ENCODE results near the gene CLDN8. TPM values are rescaled to one million over a fixed set of nuclear protein-coding genes. Genes with fewer than 3 reads are reported as not detected.

Gene CLDN8
- total RNA-seq: not detected
- not detected for polyA plus RNA-seq

DNA sequence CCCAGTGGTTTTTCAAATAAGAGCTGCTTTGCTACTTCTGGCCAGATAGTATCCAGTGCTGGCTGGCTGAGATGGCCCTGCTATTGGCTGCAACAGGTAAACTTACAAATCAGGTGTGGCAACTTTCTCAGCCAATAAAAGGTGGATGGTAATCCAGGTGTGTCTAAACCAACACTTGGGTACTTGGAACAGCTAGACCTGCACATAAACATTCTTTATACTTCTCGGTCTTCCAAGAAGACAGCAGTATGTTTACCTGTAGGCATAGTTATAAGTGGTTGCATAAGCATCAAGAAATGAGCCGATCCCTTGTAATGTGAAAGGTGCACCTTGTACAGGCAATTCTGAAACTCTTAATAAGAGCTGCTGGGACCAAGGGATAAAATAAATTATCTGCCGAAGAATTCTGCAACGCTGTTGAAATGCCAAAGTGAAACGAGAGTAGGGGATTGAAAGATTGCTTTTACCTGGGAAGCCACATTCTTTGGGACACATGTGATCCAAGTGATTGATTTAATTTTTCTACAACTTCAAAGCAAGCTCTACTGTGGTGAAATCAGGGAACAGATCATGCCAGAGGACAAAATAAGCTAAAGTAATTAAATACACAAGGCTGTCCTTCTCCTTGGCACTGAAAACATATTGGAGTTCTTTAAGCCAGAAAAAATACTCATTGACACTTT is at the start of gene CLDN8:
Gene CLDN8, minus strand, starts transcription at position 57 of the 683 bp plus-strand sequence. CDS start 172 bp downstream, outside the sequence.
- intact Hi-C loops (cut with micrococcal nuclease): no loop called here
- H3K9me3 Mint-ChIP-seq: peaks cover 0 to 3% (median 0%) of the 10 kb centered on the region in 8 donors
- CTCF ChIA-PET (ENCODE audit: partially characterized antibody): no interaction called here

DNA sequence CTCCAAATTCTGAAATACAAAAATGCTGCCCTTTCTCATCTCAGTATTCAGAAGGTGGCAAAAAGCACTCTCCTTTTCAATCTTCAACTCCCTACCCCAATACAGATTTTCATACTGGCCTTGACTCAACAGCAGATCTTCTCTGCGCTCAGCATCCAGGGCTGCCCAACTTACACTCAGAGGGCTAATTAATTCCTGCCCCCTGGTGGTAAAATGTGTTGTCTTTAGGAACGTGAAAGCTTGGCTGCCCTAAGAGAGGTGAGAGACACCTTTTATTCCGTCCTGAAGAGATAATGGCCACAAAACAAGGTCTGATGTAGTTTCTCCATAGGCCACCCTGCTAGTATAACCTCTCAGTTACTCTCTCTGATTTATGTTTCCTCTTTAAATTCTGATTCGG is 41.9 kb upstream of the CLDN8 start:
- Mint-ChIP-seq H3K27me3 (no peaks in the 10 kb centered on the region), H3K4me1 (no peaks in the 10 kb centered on the region), H3K27ac (no peak overlapping the region), H3K36me3 (no peaks in the 10 kb centered on the region), H3K4me3 (no peak overlapping the region), H3K9me3 (peaks cover 0 to 2% (median 0%) of the 10 kb centered on the region in 8 donors)
- Histone ChIP-seq H3K27ac (ENCODE audit: low read depth, low read length) (no peak overlapping the region), H3K9me3 (ENCODE audit: control insufficient read depth in 1 of 2, low read length in 2 of 2) (no peaks in the 10 kb centered on the region), H3K27me3 (ENCODE audit: insufficient read depth, low read length) (no peaks in the 10 kb centered on the region), H3K36me3 (ENCODE audit: insufficient read depth, low read length) (no peaks in the 10 kb centered on the region), H3K4me3 (ENCODE audit: low read length in 2 of 2) (no peak overlapping the region), H3K4me1 (ENCODE audit: insufficient read depth, low read length) (no peaks in the 10 kb centered on the region)
- DNase-seq: no peak
- intact Hi-C loops (cut with micrococcal nuclease): no loop called here
- CTCF ChIA-PET (ENCODE audit: partially characterized antibody): interaction anchor here (0.7 kb wide), 1 partner anchor 686 kb away, joined by 3 read pairs; no protein-coding TSS in a partner anchor
- POLR2A ChIA-PET (ENCODE audit: partially characterized antibody): no interaction called here

More for the DNA sequence above, at the start of gene CLDN8:
- no peaks in the 10 kb centered on the region for H3K36me3 Mint-ChIP-seq
- no peaks in the 10 kb centered on the region for H3K4me1 Mint-ChIP-seq
- Histone ChIP-seq H3K27me3 (ENCODE audit: insufficient read depth, low read length) (no peaks in the 10 kb centered on the region), H3K4me3 (ENCODE audit: low read length in 2 of 2) (no peak within 1 kb of the TSS), H3K4me1 (ENCODE audit: insufficient read depth, low read length) (no peaks in the 10 kb centered on the region), H3K36me3 (ENCODE audit: insufficient read depth, low read length) (no peaks in the 10 kb centered on the region), H3K27ac (ENCODE audit: low read depth, low read length) (no peak within 1 kb of the TSS), H3K9me3 (ENCODE audit: control insufficient read depth in 1 of 2, low read length in 2 of 2) (no peaks in the 10 kb centered on the region)
- H3K27me3 Mint-ChIP-seq: peaks cover 0 to 2% of the 10 kb centered on the region in 2 donors
- no peak for DNase-seq
- POLR2A ChIA-PET (ENCODE audit: partially characterized antibody): no interaction called here
- no peak within 1 kb of the TSS for H3K27ac Mint-ChIP-seq
- H3K4me3 Mint-ChIP-seq: no peak within 1 kb of the TSS

DNA sequence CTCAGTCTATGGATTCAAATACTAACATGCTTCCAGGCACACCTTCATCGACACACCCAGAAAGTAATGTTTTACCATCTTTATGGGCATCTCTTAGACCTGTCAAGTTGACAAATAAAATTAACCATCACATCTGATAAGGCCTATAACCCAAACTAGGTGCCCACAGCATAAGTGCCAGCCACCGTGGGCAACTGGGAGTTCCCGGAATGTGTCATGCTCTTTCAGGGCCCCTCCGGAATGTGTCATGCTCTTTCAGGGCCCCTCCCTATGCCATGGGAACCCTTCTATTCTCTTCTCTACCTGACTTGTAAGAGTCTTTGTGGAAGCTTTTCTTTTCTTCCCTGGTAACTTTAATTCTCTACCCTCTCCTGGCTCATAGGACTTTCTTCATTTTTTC is 40.2 kb upstream of the CLDN8 start:
- Mint-ChIP-seq H3K4me3 (no peak overlapping the region), H3K36me3 (no peaks in the 10 kb centered on the region), H3K4me1 (no peaks in the 10 kb centered on the region), H3K27ac (no peak overlapping the region), H3K27me3 (no peaks in the 10 kb centered on the region), H3K9me3 (peaks cover 0 to 2% (median 0%) of the 10 kb centered on the region in 8 donors)
- Histone ChIP-seq H3K36me3 (ENCODE audit: insufficient read depth, low read length) (no peaks in the 10 kb centered on the region), H3K4me3 (ENCODE audit: low read length in 2 of 2) (no peak overlapping the region), H3K9me3 (ENCODE audit: control insufficient read depth in 1 of 2, low read length in 2 of 2) (no peaks in the 10 kb centered on the region), H3K27me3 (ENCODE audit: insufficient read depth, low read length) (no peaks in the 10 kb centered on the region), H3K4me1 (ENCODE audit: insufficient read depth, low read length) (no peaks in the 10 kb centered on the region), H3K27ac (ENCODE audit: low read depth, low read length) (no peak overlapping the region)
- ChIA-PET POLR2A (ENCODE audit: partially characterized antibody) (no interaction called here), CTCF (ENCODE audit: partially characterized antibody) (no interaction called here)
- no peak for DNase-seq
- intact Hi-C loops (cut with micrococcal nuclease): no loop called here

DNA sequence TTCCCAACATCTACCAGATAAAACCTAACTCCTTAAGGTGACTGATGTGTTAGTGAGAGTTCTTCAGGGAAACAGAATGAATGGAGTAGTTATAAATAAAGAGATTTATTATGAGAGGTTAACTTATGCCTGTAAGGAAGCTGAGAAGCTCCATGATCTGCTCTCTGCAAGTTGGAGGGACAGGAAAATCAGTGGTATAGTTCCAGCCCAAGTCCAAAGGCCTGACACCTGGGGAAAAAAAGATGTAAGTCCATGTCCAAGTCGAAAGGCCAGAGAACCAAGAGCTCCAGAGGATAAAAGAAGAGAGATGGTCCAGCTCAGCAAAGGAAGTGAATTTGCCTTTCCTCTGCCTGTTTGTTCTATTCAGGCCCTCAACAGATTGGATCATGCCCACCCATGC is 39.8 kb upstream of the CLDN8 start:
- Mint-ChIP-seq H3K4me1 (no peaks in the 10 kb centered on the region), H3K27ac (no peak overlapping the region), H3K27me3 (no peaks in the 10 kb centered on the region), H3K9me3 (peaks cover 0 to 2% (median 0%) of the 10 kb centered on the region in 8 donors), H3K4me3 (no peak overlapping the region), H3K36me3 (no peaks in the 10 kb centered on the region)
- Histone ChIP-seq H3K4me1 (ENCODE audit: insufficient read depth, low read length) (no peaks in the 10 kb centered on the region), H3K36me3 (ENCODE audit: insufficient read depth, low read length) (no peaks in the 10 kb centered on the region), H3K9me3 (ENCODE audit: control insufficient read depth in 1 of 2, low read length in 2 of 2) (no peaks in the 10 kb centered on the region), H3K27me3 (ENCODE audit: insufficient read depth, low read length) (no peaks in the 10 kb centered on the region), H3K27ac (ENCODE audit: low read depth, low read length) (no peak overlapping the region), H3K4me3 (ENCODE audit: low read length in 2 of 2) (no peak overlapping the region)
- DNase-seq: no peak
- ChIA-PET POLR2A (ENCODE audit: partially characterized antibody) (no interaction called here), CTCF (ENCODE audit: partially characterized antibody) (no interaction called here)
- intact Hi-C loops (cut with micrococcal nuclease): no loop called here

DNA sequence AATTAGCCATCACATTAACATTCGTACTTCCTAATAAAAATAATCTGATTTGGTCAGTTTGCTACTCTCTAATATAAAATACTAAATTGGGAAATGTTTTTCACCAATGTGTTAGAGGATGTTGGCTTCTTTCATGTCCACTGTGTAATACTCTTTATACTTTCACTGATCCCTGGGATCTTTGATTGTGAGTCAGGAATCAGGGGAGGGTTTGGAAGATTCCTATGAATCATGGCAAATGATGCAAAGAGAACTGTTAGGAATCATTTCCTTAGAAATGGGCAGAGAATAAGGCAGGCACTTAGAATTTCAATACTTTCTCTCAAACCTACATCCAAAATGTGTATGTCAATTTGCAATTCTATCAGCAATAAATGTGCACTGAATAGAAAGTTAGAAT is 35.9 kb upstream of the CLDN8 start:
- CTCF ChIA-PET (ENCODE audit: partially characterized antibody): no interaction called here
- POLR2A ChIA-PET (ENCODE audit: partially characterized antibody): no interaction called here
- Histone ChIP-seq H3K9me3 (ENCODE audit: control insufficient read depth in 1 of 2, low read length in 2 of 2) (no peaks in the 10 kb centered on the region), H3K36me3 (ENCODE audit: insufficient read depth, low read length) (no peaks in the 10 kb centered on the region), H3K4me1 (ENCODE audit: insufficient read depth, low read length) (no peaks in the 10 kb centered on the region), H3K27me3 (ENCODE audit: insufficient read depth, low read length) (no peaks in the 10 kb centered on the region), H3K27ac (ENCODE audit: low read depth, low read length) (no peak overlapping the region), H3K4me3 (ENCODE audit: low read length in 2 of 2) (no peak overlapping the region)
- Mint-ChIP-seq H3K4me1 (no peaks in the 10 kb centered on the region), H3K27me3 (no peaks in the 10 kb centered on the region), H3K4me3 (no peak overlapping the region), H3K27ac (no peak overlapping the region), H3K9me3 (peaks cover 0 to 4% (median 0%) of the 10 kb centered on the region in 8 donors), H3K36me3 (no peaks in the 10 kb centered on the region)
- no peak for DNase-seq
- intact Hi-C loops (cut with micrococcal nuclease): no loop called here

DNA sequence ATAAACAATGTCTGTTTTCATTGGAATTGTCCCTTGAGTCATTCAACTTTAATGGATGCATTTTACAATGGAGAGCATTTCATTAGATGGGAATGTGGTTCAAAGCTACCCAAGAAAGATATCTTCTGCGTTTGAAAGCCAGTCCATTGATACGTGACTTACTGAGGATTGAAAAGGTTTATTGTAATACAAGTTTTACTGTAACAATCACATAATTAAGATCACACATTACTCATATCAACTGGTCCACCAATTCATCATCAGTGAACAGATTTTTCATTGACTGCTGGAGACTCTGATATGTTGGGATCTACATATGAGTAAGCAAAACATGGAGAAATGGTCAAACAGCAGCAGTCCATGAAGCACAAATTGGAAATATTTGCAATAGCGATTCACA is 34.0 kb upstream of the CLDN8 start:
- no peaks in the 10 kb centered on the region for H3K4me1 ChIP-seq (ENCODE audit: insufficient read depth, low read length)
- no peaks in the 10 kb centered on the region for H3K9me3 ChIP-seq (ENCODE audit: control insufficient read depth in 1 of 2, low read length in 2 of 2)
- no peaks in the 10 kb centered on the region for H3K36me3 Mint-ChIP-seq
- no peak for DNase-seq
- H3K36me3 ChIP-seq (ENCODE audit: insufficient read depth, low read length): no peaks in the 10 kb centered on the region
- H3K27me3 Mint-ChIP-seq: no peaks in the 10 kb centered on the region
- H3K4me3 Mint-ChIP-seq: no peak overlapping the region
- H3K4me1 Mint-ChIP-seq: no peaks in the 10 kb centered on the region
- CTCF ChIA-PET (ENCODE audit: partially characterized antibody): no interaction called here
- no peaks in the 10 kb centered on the region for H3K27me3 ChIP-seq (ENCODE audit: insufficient read depth, low read length)
- no peak overlapping the region for H3K4me3 ChIP-seq (ENCODE audit: low read length in 2 of 2)
- intact Hi-C loops (cut with micrococcal nuclease): no loop called here
- peaks cover 0 to 4% (median 0%) of the 10 kb centered on the region in 8 donors for H3K9me3 Mint-ChIP-seq
- POLR2A ChIA-PET (ENCODE audit: partially characterized antibody): no interaction called here
- H3K27ac Mint-ChIP-seq: no peak overlapping the region
- H3K27ac ChIP-seq (ENCODE audit: low read depth, low read length): no peak overlapping the region

DNA sequence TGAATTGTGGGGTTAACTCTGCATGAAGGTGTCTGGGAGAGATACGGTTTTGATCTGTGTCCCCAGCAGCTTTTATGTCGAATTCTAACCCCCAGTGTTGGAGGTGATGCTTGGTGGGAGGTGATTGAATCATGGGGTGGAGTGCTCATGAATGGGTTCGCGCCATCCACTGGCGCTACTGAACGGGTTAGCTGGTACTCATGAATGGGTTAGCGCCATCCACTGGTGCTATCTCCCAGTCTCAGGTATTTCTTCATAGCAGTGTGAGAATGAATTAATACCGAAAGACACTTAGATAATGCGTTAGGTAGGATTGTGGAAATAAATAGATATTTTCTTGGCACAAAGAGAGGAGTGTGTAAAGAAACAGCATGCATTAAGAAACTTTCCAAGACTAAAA is 32.9 kb upstream of the CLDN8 start:
- H3K36me3 Mint-ChIP-seq: no peaks in the 10 kb centered on the region
- intact Hi-C loops (cut with micrococcal nuclease): no loop called here
- H3K36me3 ChIP-seq (ENCODE audit: insufficient read depth, low read length): no peaks in the 10 kb centered on the region
- no peak overlapping the region for H3K4me3 Mint-ChIP-seq
- no peaks in the 10 kb centered on the region for H3K27me3 ChIP-seq (ENCODE audit: insufficient read depth, low read length)
- no peaks in the 10 kb centered on the region for H3K9me3 ChIP-seq (ENCODE audit: control insufficient read depth in 1 of 2, low read length in 2 of 2)
- H3K4me1 ChIP-seq (ENCODE audit: insufficient read depth, low read length): no peaks in the 10 kb centered on the region
- no peak for DNase-seq
- ChIA-PET CTCF (ENCODE audit: partially characterized antibody) (no interaction called here), POLR2A (ENCODE audit: partially characterized antibody) (no interaction called here)
- no peak overlapping the region for H3K27ac Mint-ChIP-seq
- peaks cover 0 to 4% (median 0%) of the 10 kb centered on the region in 8 donors for H3K9me3 Mint-ChIP-seq
- H3K4me3 ChIP-seq (ENCODE audit: low read length in 2 of 2): no peak overlapping the region
- no peaks in the 10 kb centered on the region for H3K4me1 Mint-ChIP-seq
- no peak overlapping the region for H3K27ac ChIP-seq (ENCODE audit: low read depth, low read length)
- no peaks in the 10 kb centered on the region for H3K27me3 Mint-ChIP-seq

DNA sequence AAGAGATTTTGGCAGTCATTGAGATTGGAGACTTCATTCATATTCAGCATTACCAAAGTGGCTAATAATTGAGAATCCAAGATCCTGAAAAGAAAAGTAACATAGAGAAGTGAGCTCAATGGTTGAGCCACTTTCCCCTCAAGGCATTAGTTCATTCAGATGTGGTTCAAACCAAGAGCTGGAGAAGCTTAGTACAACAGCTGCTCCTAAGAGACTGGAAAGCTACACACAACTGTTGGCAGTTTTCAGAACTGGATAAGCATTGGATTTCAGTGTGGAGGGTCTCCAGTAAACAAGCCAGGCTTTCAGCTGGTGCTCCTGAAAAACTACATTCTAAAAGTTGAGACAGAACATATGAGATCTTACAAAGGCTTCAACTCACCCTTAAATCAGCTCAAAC is 29.2 kb upstream of the CLDN8 start:
- no peak overlapping the region for H3K27ac ChIP-seq (ENCODE audit: low read depth, low read length)
- H3K27me3 ChIP-seq (ENCODE audit: insufficient read depth, low read length): no peaks in the 10 kb centered on the region
- POLR2A ChIA-PET (ENCODE audit: partially characterized antibody): no interaction called here
- no peak overlapping the region for H3K4me3 Mint-ChIP-seq
- H3K36me3 ChIP-seq (ENCODE audit: insufficient read depth, low read length): no peaks in the 10 kb centered on the region
- H3K9me3 Mint-ChIP-seq: peaks cover 0 to 3% (median 0%) of the 10 kb centered on the region in 8 donors
- H3K9me3 ChIP-seq (ENCODE audit: control insufficient read depth in 1 of 2, low read length in 2 of 2): no peaks in the 10 kb centered on the region
- intact Hi-C loops (cut with micrococcal nuclease): no loop called here
- H3K27me3 Mint-ChIP-seq: no peaks in the 10 kb centered on the region
- DNase-seq: no peak
- no peaks in the 10 kb centered on the region for H3K4me1 ChIP-seq (ENCODE audit: insufficient read depth, low read length)
- H3K36me3 Mint-ChIP-seq: no peaks in the 10 kb centered on the region
- H3K4me3 ChIP-seq (ENCODE audit: low read length in 2 of 2): no peak overlapping the region
- H3K4me1 Mint-ChIP-seq: no peaks in the 10 kb centered on the region
- CTCF ChIA-PET (ENCODE audit: partially characterized antibody): no interaction called here
- H3K27ac Mint-ChIP-seq: no peak overlapping the region

All from CD4-positive, alpha-beta memory T cell (primary cell).